ENCODE results near the gene FBXO2.
"Not testable (repeated sequence)": the region's sequence is repeated elsewhere in the genome, so short reads cannot be mapped to it uniquely, and the experiment has no call there.

Gene FBXO2

DNA sequence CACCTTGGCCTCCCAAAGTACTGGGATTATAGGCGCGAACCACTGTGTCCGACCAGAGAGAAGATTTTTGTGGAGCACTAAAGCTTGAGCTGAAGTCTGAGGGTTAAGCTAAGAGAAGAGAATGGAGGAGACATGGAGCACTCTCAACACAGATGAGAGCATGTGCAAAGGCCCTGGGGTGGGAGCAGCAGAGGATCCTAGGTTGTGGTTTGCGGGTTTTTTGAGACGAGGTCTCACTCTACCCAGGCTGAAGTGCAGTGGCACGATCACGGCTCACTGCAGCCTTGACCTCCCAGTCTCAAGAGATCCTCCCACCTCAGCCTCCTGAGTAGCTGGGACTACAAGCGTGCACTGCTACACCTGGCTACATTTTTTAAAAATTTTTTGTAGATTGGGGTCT, 30.5 kb downstream of the FBXO2 start:
- DNase-seq, result no peak

DNA sequence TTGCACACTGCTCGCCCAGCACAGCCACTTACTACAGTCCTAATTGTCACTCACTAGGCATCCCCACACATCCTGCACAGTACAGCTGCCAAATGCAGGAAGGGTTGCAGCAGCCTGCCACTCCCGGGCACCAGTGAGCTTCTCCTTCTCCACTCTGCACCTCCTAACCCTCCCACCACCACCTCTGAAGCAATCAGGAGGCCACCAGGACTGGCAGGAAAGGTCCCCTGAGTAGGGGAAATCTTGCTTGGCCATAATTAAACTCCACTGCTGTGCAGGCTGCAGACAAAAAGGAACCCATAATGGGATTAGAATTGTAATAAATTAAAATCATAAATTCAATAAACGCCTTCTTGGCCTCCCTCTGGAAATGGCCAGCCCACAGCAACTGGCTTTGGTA, 31.8 kb downstream of the FBXO2 start:
- no peak for DNase-seq

DNA sequence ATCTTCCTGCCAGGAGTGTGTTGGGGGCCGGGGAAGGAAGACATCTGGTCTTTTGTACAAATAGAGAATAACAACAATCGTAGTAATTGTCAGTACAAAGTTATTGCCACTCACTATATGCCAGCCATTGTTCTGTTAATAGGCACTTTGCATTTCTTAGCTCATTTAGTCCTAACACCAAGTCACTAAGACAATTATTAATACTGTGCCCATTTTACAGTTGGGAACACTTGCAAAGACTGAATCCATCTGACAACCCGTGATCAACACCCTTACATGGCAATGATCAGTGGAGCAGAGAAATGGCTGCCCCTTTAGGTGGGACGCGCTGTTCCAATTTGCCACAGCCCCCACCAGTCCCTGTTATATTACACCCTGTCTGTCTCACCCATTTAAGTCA, 33.3 kb downstream of the FBXO2 start:
- DNase-seq, result no peak

DNA sequence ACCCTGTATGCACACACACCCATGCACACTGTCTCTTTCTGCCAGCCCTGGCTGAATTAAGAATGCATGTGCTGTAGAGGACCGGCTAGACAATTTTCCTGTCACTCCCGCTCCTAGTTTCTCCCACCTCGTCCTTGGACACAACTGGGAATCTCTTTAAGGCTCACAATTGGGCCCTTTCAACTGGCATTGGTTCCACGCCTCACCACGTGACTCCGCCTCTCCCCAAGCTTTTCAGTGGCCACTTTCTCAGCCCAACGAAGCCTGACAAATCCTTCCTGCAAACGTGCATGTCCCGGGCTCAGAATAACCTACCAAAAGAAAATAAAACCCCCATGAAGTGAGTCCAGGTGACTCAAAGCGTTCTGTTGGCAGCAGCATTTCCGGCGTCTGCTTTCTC, 33.8 kb downstream of the FBXO2 start:
- no peak for DNase-seq

DNA sequence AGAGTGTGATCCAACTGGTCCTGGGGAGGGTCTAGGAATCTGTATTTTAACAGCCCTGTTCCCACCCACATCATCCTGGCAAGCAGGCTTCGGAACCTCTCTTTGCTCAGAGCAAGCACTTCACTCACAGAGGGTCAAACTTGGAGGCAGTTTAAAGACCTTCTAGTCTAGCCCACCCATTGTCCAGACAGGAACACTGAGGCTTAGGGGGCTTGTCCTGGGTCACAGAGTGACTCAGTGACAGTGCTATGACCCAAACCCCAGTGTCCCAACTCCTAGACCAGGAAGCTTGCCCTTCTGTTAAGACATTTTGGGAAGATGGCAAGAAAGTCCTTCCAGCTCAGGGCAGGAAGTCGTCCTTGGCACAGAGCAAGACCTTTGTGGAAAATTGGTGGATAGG, 36.5 kb downstream of the FBXO2 start:
- no peak for DNase-seq

DNA sequence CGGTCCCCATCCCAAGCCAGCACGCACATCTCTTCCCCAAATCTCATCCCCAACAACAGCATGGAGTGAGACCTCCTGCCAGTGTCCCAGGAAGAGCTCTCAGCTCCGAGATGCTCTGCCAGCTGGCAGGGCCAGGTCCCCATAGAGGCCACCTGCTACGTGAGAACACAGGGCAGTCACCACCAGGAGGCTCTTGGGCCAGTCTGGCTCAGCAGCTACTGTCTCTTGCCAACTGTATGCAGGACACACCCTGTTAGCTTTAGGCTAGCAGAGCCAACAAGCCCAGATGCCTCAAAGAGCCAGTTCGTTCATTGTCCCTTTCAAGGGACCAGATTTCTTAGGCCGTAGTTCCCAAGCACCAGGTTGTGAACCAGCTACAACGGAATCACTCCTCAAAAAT, 36.9 kb downstream of the FBXO2 start:
- DNase-seq, result no peak

DNA sequence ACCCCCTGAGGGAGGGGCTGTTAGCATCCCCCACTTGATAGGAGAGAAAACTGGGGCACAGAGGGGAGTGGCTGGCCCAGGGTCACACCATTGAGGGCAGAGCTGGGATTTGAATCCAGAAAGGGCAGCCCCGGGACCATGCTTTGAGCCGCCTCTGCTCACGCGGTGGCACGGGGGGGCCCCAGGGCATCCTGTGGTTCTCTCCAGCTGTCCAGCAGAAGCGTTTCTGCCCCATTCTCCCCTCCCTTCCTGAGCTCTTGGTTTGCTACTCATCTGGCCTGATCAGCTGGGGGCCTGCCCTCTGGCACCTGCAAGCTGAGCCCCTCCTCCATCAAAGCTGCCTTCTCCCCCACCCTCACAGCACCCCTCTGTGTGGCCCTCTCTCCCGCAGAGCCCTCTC, 37.5 kb downstream of the FBXO2 start:
- DNase-seq, result no peak

DNA sequence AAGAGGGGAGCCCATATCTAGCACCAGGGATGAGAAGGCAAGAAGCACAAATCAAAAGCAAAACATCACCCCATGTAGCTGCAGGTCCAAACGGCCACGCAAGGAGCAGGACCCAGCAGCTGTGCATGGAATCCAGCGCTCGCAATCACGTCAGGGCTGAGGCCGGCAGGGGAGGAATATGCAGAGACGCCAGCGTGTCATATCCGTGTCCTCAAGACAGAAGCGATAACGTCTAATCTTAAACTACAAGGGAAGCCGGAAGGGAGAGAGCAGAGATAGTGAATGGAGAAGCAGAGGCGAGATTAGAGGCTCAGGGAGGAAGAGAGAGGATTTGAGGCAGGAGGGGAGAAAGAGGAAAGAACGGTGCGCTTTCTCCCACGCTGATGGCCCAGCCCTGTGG, 39.1 kb downstream of the FBXO2 start:
- no peak for DNase-seq

DNA sequence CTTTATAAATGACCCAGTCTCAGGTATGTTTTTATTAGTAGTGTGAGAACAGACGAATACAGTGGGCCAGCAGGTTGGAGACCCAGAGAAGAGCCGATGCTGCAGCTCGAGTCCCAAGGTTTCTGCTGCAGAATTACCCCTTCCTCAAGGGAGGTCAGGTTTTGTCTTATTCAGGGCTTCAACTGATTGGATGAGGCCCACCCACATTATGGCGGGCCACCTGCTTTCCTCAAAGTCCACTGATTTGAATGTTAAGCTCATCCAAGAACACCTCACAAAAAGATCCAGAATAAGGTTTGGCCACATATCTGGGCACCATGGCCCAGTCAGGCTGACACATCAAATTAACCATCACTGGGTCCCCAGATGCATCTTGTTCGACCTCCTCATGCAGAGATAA, 40.9 kb downstream of the FBXO2 start:
- no peak for DNase-seq

DNA sequence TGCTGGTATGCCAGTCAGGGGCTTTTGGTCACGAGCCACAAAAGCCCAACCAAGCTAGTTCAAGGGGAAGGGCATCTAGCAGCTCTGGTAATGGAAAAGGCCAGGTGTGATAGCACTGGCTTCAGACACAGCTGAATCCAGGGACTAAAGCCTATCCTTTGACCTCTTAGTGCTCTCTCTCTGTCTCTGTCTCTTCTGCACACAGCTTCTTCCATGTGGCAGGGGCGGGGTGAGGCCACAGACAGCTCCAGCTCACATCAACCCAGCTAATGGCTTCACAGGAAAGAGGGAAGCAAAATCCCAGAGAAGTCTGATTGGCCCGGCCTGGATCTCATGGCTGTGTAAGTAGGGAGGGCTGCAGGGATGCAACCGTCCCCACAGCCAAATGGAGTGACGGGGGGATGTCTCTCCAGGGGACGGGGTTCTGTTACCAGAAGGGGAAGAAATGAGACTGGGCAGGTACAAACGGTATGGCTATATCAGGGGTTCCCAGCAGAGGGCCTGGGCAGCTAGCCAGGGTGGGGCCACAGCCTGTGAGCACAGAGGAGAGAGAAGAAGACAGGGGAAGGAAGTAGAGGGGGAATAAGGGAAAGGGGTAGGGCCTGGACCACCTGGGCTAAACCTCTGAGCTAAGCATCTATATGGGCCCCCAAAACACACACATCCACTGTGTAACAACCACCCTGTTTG, 42.4 kb downstream of the FBXO2 start:
- no peak for DNase-seq

DNA sequence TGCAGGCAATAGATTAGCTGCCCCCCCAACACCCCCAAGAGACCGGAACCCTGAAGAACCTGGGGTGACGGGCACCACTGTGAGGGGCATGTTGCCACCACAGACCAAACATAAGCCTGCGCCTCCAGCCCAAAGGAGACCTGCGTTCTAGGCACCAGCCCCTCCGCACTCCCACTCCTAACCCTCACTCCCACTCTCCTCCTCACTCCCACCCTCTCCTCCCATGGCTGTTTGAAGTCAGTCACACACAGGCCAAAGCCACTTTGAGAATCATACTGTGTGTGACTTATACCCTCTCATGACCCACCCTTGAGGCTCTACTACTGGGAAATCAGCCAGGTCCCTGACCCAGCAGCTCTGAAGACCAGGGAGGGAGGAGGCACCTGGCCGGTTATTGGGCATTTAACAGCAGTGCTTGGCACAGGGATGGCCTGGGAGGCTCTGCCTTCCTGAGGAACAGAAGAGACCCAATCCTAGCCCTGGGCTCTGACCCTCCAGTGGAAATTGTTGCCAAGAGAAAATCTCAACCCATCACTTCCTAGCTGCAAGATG, 43.5 kb downstream of the FBXO2 start:
- DNase-seq, result no peak

DNA sequence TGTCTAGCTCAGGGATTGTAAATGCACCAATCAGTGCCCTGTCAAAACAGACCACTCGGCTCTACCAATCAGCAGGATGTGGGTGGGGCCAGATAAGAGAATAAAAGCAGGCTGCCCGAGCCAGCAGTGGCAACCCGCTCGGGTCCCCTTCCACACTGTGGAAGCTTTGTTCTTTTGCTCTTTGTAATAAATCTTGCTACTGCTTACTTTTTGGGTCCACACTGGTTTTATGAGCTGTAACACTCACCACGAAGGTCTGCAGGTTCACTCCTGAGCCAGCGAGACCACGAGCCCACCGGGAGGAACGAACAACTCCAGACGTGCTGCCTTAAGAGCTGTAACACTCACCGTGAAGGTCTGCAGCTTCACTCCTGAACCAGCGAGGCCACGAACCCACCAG, 44.9 kb downstream of the FBXO2 start:
- not testable (repeated sequence) for DNase-seq

DNA sequence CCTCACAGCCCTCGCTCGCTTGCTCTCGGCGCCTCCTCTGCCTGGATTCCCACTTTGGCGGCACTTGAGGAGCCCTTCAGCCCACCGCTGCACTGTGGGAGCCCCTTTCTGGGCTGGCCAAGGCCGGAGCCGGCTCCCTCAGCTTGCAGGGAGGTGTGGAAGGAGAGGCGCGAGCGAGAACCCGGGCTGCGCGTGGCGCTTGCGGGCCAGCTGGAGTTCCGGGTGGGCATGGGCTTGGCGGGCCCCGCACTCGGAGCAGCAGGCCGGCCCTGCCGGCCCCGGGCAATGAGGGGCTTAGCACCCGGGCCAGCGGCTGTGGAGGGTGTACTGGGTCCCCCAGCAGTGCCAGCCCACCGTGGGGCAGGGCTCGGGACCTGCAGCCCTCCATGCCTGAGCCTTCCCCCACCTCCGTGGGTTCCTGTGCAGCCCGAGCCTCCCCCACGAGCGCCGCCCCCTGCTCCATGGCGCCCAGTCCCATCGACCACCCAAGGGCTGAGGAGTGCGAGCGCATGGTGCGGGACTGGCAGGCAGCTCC, 45.6 kb downstream of the FBXO2 start:
- not testable (repeated sequence) for DNase-seq

DNA sequence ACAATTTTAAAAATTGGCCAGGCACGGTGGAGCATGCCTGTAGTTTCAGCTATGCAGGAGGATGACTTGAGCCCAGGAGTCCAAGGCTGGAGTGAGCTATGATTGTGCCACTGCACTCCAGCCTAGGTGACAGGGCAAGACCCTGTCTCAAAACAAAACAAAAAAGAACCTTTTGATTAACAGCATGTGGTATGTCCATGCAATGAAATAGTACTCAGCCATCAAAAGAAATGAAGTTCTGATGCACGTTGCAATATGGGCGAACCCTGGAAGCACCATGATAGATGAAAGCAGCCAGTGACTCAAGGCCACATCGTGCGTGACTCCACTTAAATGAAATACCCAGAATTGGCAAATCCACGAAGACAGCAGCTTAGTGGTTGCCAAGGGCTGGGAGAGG, 47.5 kb downstream of the FBXO2 start:
- DNase-seq, result no peak

DNA sequence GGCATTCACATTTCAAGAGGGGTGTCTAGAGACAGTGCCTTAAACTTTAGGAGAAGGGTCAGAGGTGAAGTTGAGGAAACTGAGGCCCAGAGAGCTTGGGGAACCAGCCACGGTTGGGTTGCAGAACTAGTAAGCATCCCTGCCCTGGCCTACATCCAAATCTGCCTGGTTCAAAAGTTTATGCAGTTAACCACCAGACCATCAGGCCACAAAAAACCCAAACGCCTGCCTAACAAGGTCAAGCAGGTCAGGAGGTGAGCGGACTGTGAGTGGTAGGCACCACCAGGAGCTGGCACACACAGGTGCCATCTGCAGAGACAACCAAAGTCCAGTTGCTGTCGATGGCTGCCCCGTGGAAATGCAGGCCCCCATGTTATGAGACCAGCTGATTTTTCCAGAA, 51.2 kb downstream of the FBXO2 start:
- no peak for DNase-seq

DNA sequence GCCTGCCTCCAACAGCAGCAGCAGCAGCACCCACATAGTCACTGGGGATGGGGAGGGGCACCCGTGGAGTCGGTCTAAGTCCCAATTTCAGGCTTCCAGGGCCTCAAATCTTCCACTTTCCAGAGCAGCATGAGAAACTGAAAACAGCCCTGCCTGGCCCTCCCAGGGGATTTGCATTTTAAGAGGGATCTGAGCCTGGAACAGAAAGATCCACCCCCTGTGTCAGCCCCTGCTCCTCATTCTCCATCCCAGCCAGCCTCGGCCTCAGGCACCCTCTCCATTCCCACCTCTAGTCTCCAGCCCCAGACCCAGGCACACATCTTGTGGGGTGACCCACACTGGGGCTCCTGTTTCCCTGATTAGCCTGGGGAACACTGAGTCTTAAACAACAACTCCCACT, 51.8 kb downstream of the FBXO2 start:
- no peak for DNase-seq

DNA sequence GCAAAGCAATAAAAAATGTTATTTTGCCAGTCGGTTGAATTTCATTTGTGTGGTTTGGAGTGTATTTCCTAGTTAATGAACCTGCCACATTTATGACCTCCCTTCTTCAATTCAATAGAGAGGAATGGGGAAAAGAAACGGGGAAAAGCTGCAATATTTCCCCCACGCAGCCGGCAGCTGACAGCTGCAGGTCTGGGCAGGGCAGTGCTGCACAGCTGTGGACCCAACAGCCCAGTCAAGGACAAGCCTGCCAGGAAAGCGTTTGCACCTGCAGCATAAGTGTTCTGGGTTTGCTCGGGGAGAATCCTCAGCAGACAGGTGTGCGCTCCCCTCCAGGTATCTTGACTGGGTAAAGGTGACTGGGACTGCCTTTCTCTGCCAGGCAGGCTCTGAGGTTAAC, 53.4 kb downstream of the FBXO2 start:
- DNase-seq, result no peak

DNA sequence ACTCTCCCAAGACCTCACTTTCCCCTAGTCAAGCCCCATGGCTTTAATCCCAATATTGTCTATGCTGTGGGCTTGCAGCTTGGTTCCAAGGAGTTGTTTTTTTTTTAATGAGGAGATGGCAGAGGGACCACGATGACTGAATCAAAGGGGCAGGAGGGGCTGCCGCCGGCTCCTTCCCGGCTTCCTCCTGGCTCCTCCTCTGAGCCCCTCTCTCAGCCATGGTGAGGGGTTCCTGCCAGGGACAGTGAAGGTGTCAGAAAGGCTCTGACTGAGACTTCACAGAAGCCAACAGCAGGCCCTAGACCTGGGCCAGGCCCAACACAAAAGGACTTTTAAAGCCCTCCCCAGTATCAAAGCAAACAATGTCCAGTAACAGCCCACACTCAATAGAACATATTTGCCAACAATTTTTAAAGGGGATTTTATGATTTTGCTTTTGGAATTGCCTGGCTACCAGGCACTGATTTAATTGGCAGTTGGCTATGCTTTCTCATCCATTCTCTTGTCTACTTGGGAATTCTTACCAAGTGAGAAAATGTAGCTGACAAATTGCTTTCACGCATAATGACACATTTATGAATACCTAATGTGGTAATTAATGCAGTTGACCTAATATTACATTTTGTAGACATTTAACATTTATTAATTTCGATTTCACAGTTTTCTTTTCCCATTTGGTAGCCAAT, 54.2 kb downstream of the FBXO2 start:
- DNase-seq, result no peak

DNA sequence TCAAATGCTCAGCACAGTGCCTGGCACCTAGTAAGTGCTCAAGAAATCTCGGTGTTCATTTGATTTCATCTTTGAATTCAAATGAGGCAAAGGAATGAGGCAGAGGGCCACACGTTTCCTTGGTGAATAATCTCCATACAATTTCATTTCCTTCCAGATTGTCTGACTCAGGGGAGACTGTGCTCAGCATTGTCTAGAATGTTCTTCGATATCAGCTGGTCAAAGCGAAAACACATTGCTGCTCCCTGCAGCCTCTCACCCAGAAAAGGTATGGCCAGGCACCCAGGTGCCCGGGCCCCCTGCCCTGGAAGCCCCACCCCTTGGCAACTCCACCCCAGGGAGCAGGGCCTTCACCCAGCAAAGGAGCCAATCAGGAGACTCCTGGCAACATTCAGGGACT, 55.8 kb downstream of the FBXO2 start:
- no peak for DNase-seq
